ENCODE data around the gene DAZAP2.
"Not testable (repeated sequence)": the region's sequence is repeated elsewhere in the genome, so short reads cannot be mapped to it uniquely, and the experiment has no call there.

The DAZAP2 gene

DNA sequence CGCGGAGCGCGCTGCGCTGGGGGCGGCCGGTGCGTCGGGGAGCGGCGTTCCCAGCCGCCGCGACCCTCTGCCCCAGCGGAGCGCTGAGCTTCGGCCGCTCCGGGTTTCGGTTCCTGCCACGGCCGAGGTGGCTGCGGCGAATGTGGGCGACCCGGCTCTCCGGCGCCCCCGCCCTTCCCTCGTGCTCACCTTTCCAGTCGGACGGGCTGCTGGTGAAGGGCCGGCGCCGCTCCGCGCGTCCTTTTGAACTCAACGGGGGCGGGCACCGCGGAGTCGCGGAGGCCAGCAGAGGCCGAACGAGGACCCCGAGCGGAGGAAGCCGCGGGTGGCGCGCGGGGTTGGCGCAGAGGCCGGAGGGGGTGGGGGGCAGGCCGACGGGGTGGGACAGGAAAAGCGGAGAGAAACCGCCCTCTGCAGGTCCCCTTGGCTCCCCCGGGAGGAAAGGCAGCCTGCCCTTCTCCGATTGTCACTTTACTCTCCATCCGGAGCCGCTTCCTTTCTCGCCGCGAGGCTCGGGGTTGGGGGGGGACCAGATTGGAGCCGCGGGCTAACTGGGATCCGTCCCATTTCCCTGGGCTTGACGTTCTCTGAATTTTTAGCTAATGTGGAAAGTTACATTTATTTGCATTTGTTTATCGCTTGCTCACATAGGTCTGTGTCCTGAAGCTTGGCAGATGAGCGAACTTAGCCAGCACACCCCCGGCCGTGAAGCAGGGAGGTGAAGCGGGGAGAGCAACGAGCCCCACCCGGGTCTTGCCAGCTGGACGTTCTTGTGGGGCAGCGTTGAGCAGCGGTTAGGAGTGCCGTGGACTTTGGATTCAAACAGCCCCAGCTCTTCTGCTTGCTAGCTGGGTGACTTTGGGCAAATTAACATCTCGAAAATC is 31.7 kb downstream of the DAZAP2 start, which contains the start of gene SMAGP:
TSS of gene SMAGP (minus strand) at position 349 of the 884 bp plus-strand sequence. CDS start 1,137 bp downstream, outside the sequence.
- TF ChIP-seq JUND (IDR thresholded peaks at IDR 0.05; ENCODE audit: low read depth): no peak
- DNase-seq (ENCODE audit: low read depth in 1 of 2, low spot score in 1 of 2): peak; percentile 66 to 94
- in situ Hi-C loops (cut with HindIII; ENCODE audit: low pct_unique_long_range_greater_than_20kb, low sequenced_read_pairs): no loop called here

GRCh38 chr12:51270951-51271518 is 32.4 kb downstream of the DAZAP2 start:
- no peak for TF ChIP-seq JUND (IDR thresholded peaks at IDR 0.05; ENCODE audit: low read depth)
- no peak for DNase-seq (ENCODE audit: low read depth in 1 of 2, low spot score in 1 of 2)
- in situ Hi-C loops (cut with HindIII; ENCODE audit: low pct_unique_long_range_greater_than_20kb, low sequenced_read_pairs): no loop called here

GRCh38 chr12:51272810-51273209 is 34.2 kb downstream of the DAZAP2 start:
- in situ Hi-C loops (cut with HindIII; ENCODE audit: low pct_unique_long_range_greater_than_20kb, low sequenced_read_pairs); DNase-seq (ENCODE audit: low read depth in 1 of 2, low spot score in 1 of 2): not testable (repeated sequence)

DNA sequence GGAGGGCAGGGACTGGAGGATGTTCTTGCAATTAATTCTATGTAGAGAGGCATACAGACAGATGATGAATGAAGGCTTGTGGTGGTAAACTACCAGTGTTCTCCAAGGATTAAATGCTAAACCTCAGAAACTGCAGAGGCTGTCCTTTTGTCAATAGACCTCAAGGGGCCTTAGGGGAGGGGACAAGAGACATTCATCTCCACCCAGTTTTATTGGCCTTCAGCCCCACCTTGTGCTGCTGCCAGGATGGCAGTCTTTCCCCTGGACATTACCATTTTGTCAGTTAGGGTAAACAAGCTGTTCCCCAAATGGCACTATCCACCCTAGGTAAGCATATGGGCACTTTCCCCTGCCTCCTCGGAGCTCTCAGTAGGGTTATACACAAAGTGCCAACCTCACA is 36.5 kb downstream of the DAZAP2 start:
- no peak for TF ChIP-seq JUND (IDR thresholded peaks at IDR 0.05; ENCODE audit: low read depth)
- in situ Hi-C loops (cut with HindIII; ENCODE audit: low pct_unique_long_range_greater_than_20kb, low sequenced_read_pairs): no loop called here
- no peak for DNase-seq (ENCODE audit: low read depth in 1 of 2, low spot score in 1 of 2)

- DNase-seq (ENCODE audit: low read depth in 1 of 2, low spot score in 1 of 2): no peak
- in situ Hi-C loops (cut with HindIII; ENCODE audit: low pct_unique_long_range_greater_than_20kb, low sequenced_read_pairs): no loop called here
- no peak for TF ChIP-seq JUND (IDR thresholded peaks at IDR 0.05; ENCODE audit: low read depth)
Measured at GRCh38 chr12:51281202-51281924, 42.7 kb downstream of the DAZAP2 start.

DNA sequence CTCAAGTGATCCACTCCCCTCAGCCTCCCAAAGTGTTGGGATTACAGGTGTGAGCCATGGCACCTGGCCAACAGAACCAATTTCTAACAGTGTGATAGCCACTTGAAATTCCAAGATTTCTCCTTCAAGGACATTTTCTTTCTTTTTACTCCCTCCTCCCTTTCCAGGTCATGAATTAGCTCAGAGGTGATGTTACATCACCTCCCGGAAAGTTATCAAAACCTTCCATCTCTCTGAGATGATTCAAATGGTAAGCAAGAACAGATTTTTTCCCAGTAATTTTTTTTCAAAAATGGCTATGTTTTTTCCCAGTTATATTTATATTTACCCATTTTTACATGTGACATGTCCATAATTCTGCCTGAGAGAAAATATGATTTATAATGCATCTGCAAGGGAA is 47.2 kb downstream of the DAZAP2 start:
- in situ Hi-C loops (cut with HindIII; ENCODE audit: low pct_unique_long_range_greater_than_20kb, low sequenced_read_pairs): no loop called here
- no peak for DNase-seq (ENCODE audit: low read depth in 1 of 2, low spot score in 1 of 2)
- no peak for TF ChIP-seq JUND (IDR thresholded peaks at IDR 0.05; ENCODE audit: low read depth)

DNA sequence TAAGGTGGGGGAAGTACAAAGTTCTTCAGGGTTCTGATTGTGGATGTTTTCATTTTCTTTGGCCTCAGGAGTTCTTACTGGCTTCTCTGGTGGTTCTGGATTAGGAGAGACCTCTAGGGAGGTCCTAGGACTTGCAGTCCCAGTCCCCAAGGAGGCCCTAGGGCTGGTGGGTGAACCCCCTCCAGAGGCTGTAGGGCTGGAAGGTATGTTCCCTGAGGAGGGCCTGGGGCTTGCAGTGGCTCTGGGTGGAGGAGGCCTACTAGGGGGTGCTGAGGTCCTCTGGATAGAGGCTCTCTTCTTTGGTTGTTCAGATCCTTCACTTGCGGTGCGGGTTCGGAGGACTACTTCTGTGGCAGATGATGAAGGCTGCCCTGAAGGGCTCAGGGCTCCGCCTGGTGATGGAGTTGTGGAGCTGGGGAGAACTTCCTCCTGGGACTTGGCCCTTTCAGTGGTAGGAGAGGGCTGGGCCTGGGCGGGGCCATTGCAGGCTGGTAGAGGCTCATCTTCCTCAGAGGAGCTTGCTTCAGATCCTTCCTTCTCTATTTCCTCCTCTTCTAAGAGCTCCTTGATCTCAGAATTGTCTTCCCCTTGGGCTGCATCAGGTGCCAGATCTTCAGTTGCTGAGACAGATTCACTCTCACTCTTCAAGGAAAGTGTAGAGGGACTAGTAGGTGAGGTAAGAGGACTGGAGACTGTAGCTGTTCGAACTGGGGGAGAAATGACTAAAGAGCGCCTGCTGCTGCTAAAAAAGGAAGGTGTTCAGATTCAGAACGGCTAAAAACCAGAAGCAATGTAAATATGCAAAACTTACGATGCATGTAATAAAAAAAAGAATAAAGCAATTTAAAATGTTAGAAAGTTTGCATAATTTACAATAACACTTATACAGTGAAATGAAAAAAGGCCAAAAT is 53.2 kb downstream of the DAZAP2 start:
- in situ Hi-C loops (cut with HindIII; ENCODE audit: low pct_unique_long_range_greater_than_20kb, low sequenced_read_pairs); DNase-seq (ENCODE audit: low read depth in 1 of 2, low spot score in 1 of 2): not testable (repeated sequence)

All from T47D (cell line).